H1 (cell line): Measurements from ENCODE around the gene GRM4.

Experiments used
- ATF2 ChIP-seq: IDR thresholded peaks from 2 replicates; pipeline ENCODE4 v1.6.1; 2012; ENCODE audit warnings: low read length, inconsistent platforms
- ATF3 ChIP-seq: IDR thresholded peaks from 2 replicates; pipeline ENCODE4 v1.6.1; 2011; ENCODE audit warnings: low read depth, mild to moderate bottlenecking, low read length; ENCODE audit not compliant: insufficient read depth
- CTCF ChIP-seq, 3 experiments: IDR thresholded peaks; 1 replicate in 2 of 3; 2 replicates in 1 of 3; pipeline versions ENCODE4 v1.5.1 to v1.6.1; 2011; ENCODE audit warnings: low read length in 3 of 3, mild to moderate bottlenecking in 3 of 3, inconsistent platforms in 2 of 3, low read depth in 1 of 3, moderate library complexity in 1 of 3; ENCODE audit not compliant: insufficient read depth in 1 of 3; ENCODE audit errors: control extremely low read depth in 1 of 3
- EP300 ChIP-seq, 2 experiments: IDR thresholded peaks; 1 replicate in 1 of 2; 2 replicates in 1 of 2; pipeline ENCODE4 v1.6.1; 2011 to 2012; ENCODE audit warnings: low read depth in 2 of 2, low read length in 2 of 2, mild to moderate bottlenecking in 2 of 2, borderline replicate concordance in 1 of 2, inconsistent platforms in 1 of 2, moderate library complexity in 1 of 2
- MAX ChIP-seq: IDR thresholded peaks from 2 replicates; pipeline ENCODE4 v1.6.1; 2012; ENCODE audit warnings: inconsistent platforms
- POLR2A ChIP-seq, 2 experiments: IDR thresholded peaks; 1 replicate in 1 of 2; 2 replicates in 1 of 2; pipeline ENCODE4 v1.6.1; 2011; ENCODE audit warnings: low read depth in 2 of 2, low read length in 2 of 2, mild to moderate bottlenecking in 2 of 2; ENCODE audit errors: control extremely low read depth in 1 of 2
- RAD21 ChIP-seq, 2 experiments: IDR thresholded peaks in 1 of 2; conservative IDR thresholded peaks in 1 of 2; 2 replicates each; pipeline ENCODE4 v1.6.1; 2011; ENCODE audit warnings: low read depth in 2 of 2, low read length in 2 of 2, improper control_type of control experiment in 1 of 2, inconsistent platforms in 1 of 2, mild to moderate bottlenecking in 1 of 2, moderate library complexity in 1 of 2
- RNF2 ChIP-seq: fragments of 200-900, 300-1000 bp; sonication (generic); IDR thresholded peaks from 2 replicates; pipeline ENCODE4 v1.7.1; 2016; ENCODE audit warnings: borderline replicate concordance, low read depth, mild to moderate bottlenecking, antibody characterized with exemption, low read length; ENCODE audit not compliant: poor library complexity, severe bottlenecking; ENCODE audit errors: missing control alignments

- TF ChIP-seq CTCF (IDR thresholded peaks at IDR 0.05; ENCODE audit: control extremely low read depth in 1 of 3, insufficient read depth in 1 of 3, low read depth in 1 of 3, low read length in 3 of 3) (no peak), ATF3 (no peak), ATF2 (no peak), RAD21 (IDR thresholded peaks at IDR 0.05 in 1 of 2, conservative IDR thresholded peaks at IDR 0.05 in 1 of 2; ENCODE audit: low read depth in 2 of 2, low read length in 2 of 2) (no peak), EP300 (IDR thresholded peaks at IDR 0.05; ENCODE audit: borderline replicate concordance in 1 of 2, low read depth in 2 of 2, low read length in 2 of 2) (no peak), POLR2A (IDR thresholded peaks at IDR 0.05; ENCODE audit: control extremely low read depth in 1 of 2, low read depth in 2 of 2, low read length in 2 of 2) (no peak), MAX (no peak), RNF2 (no peak)
Measured at GRCh38 chr6:34028691-34029360, 117.1 kb downstream of the GRM4 start.
